K562 (cell line): ENCODE measurements around the gene DHX36.

ENCODE experiments used
- DPF2 ChIP-seq: fragments of 450-650 bp; IDR thresholded peaks from 2 replicates; pipeline ENCODE4 v1.6.1; 2016
- ESRRA ChIP-seq: fragments of 450-650 bp; IDR thresholded peaks from 2 replicates; pipeline ENCODE4 v1.6.1; 2014; ENCODE audit warnings: low read depth, mild to moderate bottlenecking, moderate library complexity, borderline replicate concordance
- MYNN ChIP-seq, 2 experiments: sonication (generic); formaldehyde crosslinking in 1 of 2; IDR thresholded peaks; 2 replicates each; pipeline versions ENCODE4 v1.5.0 to v1.6.1; 2016 to 2020; ENCODE audit warnings: antibody characterized with exemption in 1 of 2, missing genetic modification reagents in 1 of 2
- POLR2A ChIP-seq: fragments of 450-650 bp; conservative IDR thresholded peaks from 2 replicates; pipeline ENCODE4 v1.6.1; 2016
- RFX1 ChIP-seq: fragments of 450-650 bp; IDR thresholded peaks from 2 replicates; pipeline ENCODE4 v1.6.1; 2016; ENCODE audit warnings: mild to moderate bottlenecking, moderate library complexity
- RNF2 ChIP-seq: sonication (generic); IDR thresholded peaks from 2 replicates; pipeline ENCODE4 v1.6.1; 2016
- SOX6 ChIP-seq: fragments of 450-650 bp; IDR thresholded peaks from 2 replicates; pipeline ENCODE4 v1.6.1; 2014; ENCODE audit warnings: mild to moderate bottlenecking
- ZNF431 ChIP-seq: sonication (generic); formaldehyde crosslinking; IDR thresholded peaks from 2 replicates; pipeline ENCODE4 v1.8.0; 2022; ENCODE audit warnings: mild to moderate bottlenecking, missing genetic modification reagents
- TF ChIP-seq, protein P1 (sequence below): fragments of 450-650 bp; IDR thresholded peaks from one replicate; pipeline ENCODE4 v1.6.1; 2018; ENCODE audit warnings: mild to moderate bottlenecking, moderate library complexity; ENCODE audit not compliant: partially characterized antibody
- TF ChIP-seq, protein P2 (sequence below), 3 experiments: IDR thresholded peaks in 2 of 3; conservative IDR thresholded peaks in 1 of 3; 2 replicates each; pipeline ENCODE4 v1.5.1; 2011 to 2012; ENCODE audit warnings: low read length in 3 of 3, mild to moderate bottlenecking in 3 of 3, control low read depth in 2 of 3, improper control_type of control experiment in 1 of 3, inconsistent platforms in 1 of 3, low read depth in 1 of 3, mixed read lengths in 1 of 3, moderate library complexity in 1 of 3; ENCODE audit not compliant: insufficient read depth in 2 of 3
- TF ChIP-seq, protein P3 (sequence below): fragments of 450-650 bp; formaldehyde crosslinking; IDR thresholded peaks from 2 replicates; pipeline ENCODE4 v1.4.0; 2022; ENCODE audit warnings: missing genetic modification characterization
- TF ChIP-seq, protein P4 (sequence below), 2 experiments: fragments of 450-650 bp in 1 of 2; IDR thresholded peaks; 2 replicates each; pipeline ENCODE4 v1.6.1; 2011 to 2017; ENCODE audit warnings: low read depth in 2 of 2, antibody characterized with exemption in 1 of 2, borderline replicate concordance in 1 of 2, low read length in 1 of 2, mild to moderate bottlenecking in 1 of 2, mixed read lengths in 1 of 2; ENCODE audit not compliant: control insufficient read depth in 1 of 2

DNA sequence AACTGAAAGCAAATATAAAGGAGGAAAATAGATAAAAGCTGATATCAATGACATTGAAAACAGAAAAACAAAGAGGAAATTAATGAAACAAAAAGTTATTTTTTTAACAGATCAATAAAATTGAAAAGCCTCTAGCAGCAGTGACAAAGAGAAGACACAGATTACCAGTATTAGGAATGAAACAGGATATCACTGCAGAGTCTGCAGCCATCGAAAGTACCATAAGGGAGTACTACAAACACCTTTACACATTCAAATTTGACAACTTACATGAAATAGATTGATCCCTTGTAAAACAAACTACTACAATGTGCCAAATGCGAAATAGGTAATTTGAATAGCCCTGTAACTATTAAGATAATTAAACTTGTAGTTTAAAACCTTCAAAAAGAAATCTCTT lies 24.9 kb upstream of the DHX36 start:
- TF ChIP-seq RFX1 (no peak), SOX6 (no peak), DPF2 (no peak), RNF2 (no peak), MYNN (IDR thresholded peaks at IDR 0.05) (no peak), MYNN (CRISPR knock-in tag; IDR thresholded peaks at IDR 0.05) (no peak), ZNF431 (no peak), ESRRA (no peak), POLR2A (no peak)
- TF ChIP-seq, protein P1, sequence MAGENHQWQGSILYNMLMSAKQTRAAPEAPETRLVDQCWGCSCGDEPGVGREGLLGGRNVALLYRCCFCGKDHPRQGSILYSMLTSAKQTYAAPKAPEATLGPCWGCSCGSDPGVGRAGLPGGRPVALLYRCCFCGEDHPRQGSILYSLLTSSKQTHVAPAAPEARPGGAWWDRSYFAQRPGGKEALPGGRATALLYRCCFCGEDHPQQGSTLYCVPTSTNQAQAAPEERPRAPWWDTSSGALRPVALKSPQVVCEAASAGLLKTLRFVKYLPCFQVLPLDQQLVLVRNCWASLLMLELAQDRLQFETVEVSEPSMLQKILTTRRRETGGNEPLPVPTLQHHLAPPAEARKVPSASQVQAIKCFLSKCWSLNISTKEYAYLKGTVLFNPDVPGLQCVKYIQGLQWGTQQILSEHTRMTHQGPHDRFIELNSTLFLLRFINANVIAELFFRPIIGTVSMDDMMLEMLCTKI = no peak
- TF ChIP-seq, protein P2, sequence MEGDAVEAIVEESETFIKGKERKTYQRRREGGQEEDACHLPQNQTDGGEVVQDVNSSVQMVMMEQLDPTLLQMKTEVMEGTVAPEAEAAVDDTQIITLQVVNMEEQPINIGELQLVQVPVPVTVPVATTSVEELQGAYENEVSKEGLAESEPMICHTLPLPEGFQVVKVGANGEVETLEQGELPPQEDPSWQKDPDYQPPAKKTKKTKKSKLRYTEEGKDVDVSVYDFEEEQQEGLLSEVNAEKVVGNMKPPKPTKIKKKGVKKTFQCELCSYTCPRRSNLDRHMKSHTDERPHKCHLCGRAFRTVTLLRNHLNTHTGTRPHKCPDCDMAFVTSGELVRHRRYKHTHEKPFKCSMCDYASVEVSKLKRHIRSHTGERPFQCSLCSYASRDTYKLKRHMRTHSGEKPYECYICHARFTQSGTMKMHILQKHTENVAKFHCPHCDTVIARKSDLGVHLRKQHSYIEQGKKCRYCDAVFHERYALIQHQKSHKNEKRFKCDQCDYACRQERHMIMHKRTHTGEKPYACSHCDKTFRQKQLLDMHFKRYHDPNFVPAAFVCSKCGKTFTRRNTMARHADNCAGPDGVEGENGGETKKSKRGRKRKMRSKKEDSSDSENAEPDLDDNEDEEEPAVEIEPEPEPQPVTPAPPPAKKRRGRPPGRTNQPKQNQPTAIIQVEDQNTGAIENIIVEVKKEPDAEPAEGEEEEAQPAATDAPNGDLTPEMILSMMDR (IDR thresholded peaks at IDR 0.05 in 2 of 3, conservative IDR thresholded peaks at IDR 0.05 in 1 of 3; ENCODE audit: insufficient read depth in 2 of 3, low read depth in 1 of 3, low read length in 3 of 3) = no peak
- TF ChIP-seq, protein P3, sequence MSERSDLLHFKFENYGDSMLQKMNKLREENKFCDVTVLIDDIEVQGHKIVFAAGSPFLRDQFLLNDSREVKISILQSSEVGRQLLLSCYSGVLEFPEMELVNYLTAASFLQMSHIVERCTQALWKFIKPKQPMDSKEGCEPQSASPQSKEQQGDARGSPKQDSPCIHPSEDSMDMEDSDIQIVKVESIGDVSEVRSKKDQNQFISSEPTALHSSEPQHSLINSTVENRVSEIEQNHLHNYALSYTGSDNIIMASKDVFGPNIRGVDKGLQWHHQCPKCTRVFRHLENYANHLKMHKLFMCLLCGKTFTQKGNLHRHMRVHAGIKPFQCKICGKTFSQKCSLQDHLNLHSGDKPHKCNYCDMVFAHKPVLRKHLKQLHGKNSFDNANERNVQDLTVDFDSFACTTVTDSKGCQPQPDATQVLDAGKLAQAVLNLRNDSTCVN = no peak
- TF ChIP-seq, protein P4, sequence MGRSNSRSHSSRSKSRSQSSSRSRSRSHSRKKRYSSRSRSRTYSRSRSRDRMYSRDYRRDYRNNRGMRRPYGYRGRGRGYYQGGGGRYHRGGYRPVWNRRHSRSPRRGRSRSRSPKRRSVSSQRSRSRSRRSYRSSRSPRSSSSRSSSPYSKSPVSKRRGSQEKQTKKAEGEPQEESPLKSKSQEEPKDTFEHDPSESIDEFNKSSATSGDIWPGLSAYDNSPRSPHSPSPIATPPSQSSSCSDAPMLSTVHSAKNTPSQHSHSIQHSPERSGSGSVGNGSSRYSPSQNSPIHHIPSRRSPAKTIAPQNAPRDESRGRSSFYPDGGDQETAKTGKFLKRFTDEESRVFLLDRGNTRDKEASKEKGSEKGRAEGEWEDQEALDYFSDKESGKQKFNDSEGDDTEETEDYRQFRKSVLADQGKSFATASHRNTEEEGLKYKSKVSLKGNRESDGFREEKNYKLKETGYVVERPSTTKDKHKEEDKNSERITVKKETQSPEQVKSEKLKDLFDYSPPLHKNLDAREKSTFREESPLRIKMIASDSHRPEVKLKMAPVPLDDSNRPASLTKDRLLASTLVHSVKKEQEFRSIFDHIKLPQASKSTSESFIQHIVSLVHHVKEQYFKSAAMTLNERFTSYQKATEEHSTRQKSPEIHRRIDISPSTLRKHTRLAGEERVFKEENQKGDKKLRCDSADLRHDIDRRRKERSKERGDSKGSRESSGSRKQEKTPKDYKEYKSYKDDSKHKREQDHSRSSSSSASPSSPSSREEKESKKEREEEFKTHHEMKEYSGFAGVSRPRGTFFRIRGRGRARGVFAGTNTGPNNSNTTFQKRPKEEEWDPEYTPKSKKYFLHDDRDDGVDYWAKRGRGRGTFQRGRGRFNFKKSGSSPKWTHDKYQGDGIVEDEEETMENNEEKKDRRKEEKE (IDR thresholded peaks at IDR 0.05; ENCODE audit: borderline replicate concordance in 1 of 2, control insufficient read depth in 1 of 2, low read depth in 2 of 2, low read length in 1 of 2) = no peak
